Measurements from ENCODE around the gene ST7L.

Gene ST7L

GRCh38 chr1:112589766-112590165, 29.2 kb downstream of the ST7L start:
- in situ Hi-C loops (cut with HindIII; ENCODE audit: low pct_ligation_motif_present, low sequenced_read_pairs) = no loop called here
- no peak for TF ChIP-seq CTCF (IDR thresholded peaks at IDR 0.05; ENCODE audit: low read depth, low read length, missing control alignments)
- Histone ChIP-seq H3K4me3 (ENCODE audit: low read depth, low read length) (no peak overlapping the region), H3K27ac (no peak overlapping the region), H3K27me3 (replicated peaks) (no peaks in the 10 kb centered on the region), H3K36me3 (replicated peaks) (peaks cover 8% of the 10 kb centered on the region)
- no peak for DNase-seq

GRCh38 chr1:112583366-112583765, 35.6 kb downstream of the ST7L start:
- H3K27ac ChIP-seq = no peak overlapping the region
- in situ Hi-C loops (cut with HindIII; ENCODE audit: low pct_ligation_motif_present, low sequenced_read_pairs) = no loop called here
- no peak for DNase-seq
- no peaks in the 10 kb centered on the region for H3K27me3 ChIP-seq (replicated peaks)
- H3K4me3 ChIP-seq (ENCODE audit: low read depth, low read length) = no peak overlapping the region
- TF ChIP-seq CTCF (IDR thresholded peaks at IDR 0.05; ENCODE audit: low read depth, low read length, missing control alignments) = no peak
- peaks cover 2% of the 10 kb centered on the region for H3K36me3 ChIP-seq (replicated peaks)

- no peak for TF ChIP-seq CTCF (IDR thresholded peaks at IDR 0.05; ENCODE audit: low read depth, low read length, missing control alignments)
- in situ Hi-C loops (cut with HindIII; ENCODE audit: low pct_ligation_motif_present, low sequenced_read_pairs) = no loop called here
- peaks cover 5% of the 10 kb centered on the region for H3K36me3 ChIP-seq (replicated peaks)
- H3K27me3 ChIP-seq (replicated peaks) = no peaks in the 10 kb centered on the region
- H3K4me3 ChIP-seq (ENCODE audit: low read depth, low read length) = no peak overlapping the region
- no peak overlapping the region for H3K27ac ChIP-seq
- DNase-seq = no peak
Observed at GRCh38 chr1:112581586-112582192, 37.3 kb downstream of the ST7L start.

GRCh38 chr1:112579801-112580510, 39.0 kb downstream of the ST7L start:
- Histone ChIP-seq H3K27ac (no peak overlapping the region), H3K36me3 (replicated peaks) (peaks cover 5% of the 10 kb centered on the region), H3K4me3 (ENCODE audit: low read depth, low read length) (no peak overlapping the region), H3K27me3 (replicated peaks) (no peaks in the 10 kb centered on the region)
- no peak for DNase-seq
- in situ Hi-C loops (cut with HindIII; ENCODE audit: low pct_ligation_motif_present, low sequenced_read_pairs) = no loop called here
- TF ChIP-seq CTCF (IDR thresholded peaks at IDR 0.05; ENCODE audit: low read depth, low read length, missing control alignments) = no peak

- DNase-seq = no peak
- no peaks in the 10 kb centered on the region for H3K27me3 ChIP-seq (replicated peaks)
- H3K4me3 ChIP-seq (ENCODE audit: low read depth, low read length) = no peak overlapping the region
- in situ Hi-C loops (cut with HindIII; ENCODE audit: low pct_ligation_motif_present, low sequenced_read_pairs) = no loop called here
- H3K36me3 ChIP-seq (replicated peaks) = peaks cover 9% of the 10 kb centered on the region
- H3K27ac ChIP-seq = no peak overlapping the region
- TF ChIP-seq CTCF (IDR thresholded peaks at IDR 0.05; ENCODE audit: low read depth, low read length, missing control alignments) = no peak
Observed at GRCh38 chr1:112576240-112576639, 42.7 kb downstream of the ST7L start.
